Activated CD8-positive, alpha-beta memory T cell treated with anti-CD3 and anti-CD28 coated beads, Interleukin-2, amount 50 U/mL, for 1 hour (primary cell): Measurements from ENCODE around the gene ACSBG1.

Experiments
- DNase-seq: peaks from one replicate; pipeline ENCODE4 v3.0.0-alpha.2; 2020; ENCODE audit errors: extremely low read depth

The ACSBG1 gene

GRCh38 chr15:78234515-78235040, at the start of gene ACSBG1:
ACSBG1 (minus strand) TSS chr15:78234565; CDS start chr15:78234501, 64 bp downstream.
- no peak for DNase-seq

- DNase-seq, result no peak
Measured at GRCh38 chr15:78282324-78282723, 48.0 kb upstream of the ACSBG1 start.

DNA sequence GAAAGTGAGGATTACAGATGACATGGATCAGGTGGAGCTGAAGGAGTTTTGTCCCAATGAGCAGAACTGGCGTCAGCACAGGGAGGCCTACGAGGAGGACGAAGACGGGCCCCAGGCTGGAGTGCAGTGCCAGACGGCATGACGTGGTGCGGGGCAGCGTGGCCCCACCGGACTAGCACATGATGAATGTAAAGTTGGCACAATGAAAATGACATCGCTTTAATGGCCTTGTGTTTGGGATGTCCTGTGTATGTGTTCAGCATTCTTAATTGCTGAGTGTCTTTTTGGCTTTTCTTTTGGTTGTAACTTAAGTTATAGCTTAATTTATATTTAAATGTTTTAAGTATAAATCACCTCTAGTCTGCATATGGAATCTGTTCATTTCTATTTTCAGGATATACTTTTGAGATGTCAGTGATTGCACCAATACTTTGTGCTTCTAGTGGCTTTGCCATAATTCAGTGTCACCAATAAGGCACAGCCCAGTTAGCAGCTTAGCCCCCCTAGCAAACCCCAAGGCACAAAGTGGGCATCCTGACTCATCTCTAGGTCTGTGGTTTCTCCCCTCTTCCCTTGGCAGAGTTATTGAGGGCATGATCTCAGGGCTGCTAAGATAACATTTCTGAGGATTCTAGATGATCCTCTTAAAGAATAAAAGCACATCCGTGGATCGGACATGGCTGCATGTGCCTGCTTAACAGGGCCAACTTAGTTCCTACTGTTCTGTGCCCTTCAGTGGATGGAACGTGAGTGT, 46.1 kb upstream of the ACSBG1 start:
- no peak for DNase-seq

DNA sequence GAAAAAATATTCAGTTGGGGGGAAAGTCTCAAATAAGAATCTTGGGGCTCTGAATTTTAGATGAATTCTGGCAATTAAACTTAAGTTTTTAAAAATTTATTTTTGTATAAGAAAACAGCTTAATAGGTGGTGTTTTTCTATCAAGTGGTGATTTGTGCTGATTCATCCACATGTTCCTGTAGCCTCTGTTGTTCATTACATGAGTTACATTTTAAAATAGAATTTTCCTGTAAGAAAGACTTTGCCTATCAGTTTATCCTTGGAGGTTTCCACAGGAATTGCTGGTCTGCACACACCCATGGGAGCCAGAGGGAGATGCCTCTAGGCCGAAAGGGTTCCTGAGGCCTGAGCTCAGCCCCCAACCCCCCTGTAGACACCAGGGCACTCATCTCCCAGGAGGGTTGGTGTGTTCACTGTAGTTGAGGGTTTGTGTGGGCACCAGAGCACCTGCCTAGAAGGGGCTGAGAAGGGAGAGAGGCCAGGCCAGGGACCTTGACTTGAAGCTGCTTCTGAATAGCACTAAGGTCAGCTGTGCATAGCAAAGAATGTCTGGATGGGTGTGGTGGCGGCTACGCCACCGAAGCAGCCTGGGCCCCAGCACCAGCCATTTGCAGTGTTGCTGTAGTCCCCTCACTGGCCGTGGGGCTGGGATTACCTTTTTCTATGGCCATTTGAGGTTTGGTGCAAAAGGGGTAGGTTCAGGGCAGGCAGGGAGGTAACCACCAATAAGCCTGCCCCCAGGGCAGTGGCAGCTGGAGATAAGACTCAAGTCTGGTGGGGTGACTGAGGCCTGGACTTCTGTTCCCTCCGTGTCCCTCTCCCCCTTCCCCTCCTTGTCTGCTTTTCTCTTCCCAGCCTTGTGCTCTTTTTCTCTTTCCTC, 41.9 kb upstream of the ACSBG1 start:
- DNase-seq, result no peak

DNA sequence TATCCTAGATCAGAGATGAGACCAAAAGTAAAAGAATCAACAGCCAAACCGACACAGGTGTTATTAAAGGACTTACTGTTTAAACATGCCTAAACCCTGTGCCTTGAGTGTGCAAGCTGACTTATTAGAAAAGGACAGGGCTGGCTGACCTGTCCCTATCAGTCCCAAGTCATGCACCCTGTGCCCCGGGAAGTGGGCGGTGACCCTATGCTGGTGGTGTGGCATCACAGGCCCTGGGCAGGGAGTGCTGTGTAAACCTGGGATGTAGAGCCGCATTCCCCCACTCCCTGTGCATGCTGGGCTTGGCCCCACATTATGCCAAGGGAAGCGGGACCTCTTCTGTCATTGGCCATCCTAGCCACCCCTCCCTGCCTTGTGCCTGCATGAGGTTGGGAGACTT, 40.6 kb upstream of the ACSBG1 start:
- DNase-seq, result no peak

- no peak for DNase-seq
Measured at GRCh38 chr15:78272776-78273175, 38.4 kb upstream of the ACSBG1 start.

GRCh38 chr15:78272316-78272715, 38.0 kb upstream of the ACSBG1 start:
- no peak for DNase-seq

GRCh38 chr15:78266806-78267205, 32.4 kb upstream of the ACSBG1 start:
- no peak for DNase-seq

DNA sequence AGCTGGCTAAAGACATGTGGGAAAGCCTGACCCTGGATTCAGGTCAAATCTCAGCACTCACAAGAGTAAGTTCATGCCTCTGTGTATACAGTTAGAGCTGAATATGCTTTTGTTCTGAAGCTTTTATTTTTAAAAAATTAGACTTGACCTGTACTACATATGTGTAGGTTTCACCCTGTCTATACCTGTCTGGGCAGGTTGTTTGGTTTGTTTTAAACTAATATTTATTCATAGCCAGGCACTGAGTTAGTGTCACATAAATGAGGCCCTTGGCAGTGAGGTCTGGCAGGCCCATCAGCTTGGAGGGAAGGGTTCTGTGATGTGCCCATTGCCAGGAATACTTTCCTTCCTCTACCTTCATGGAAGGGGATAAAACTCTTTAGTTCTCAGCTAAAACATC, 31.9 kb upstream of the ACSBG1 start:
- DNase-seq, result no peak

DNA sequence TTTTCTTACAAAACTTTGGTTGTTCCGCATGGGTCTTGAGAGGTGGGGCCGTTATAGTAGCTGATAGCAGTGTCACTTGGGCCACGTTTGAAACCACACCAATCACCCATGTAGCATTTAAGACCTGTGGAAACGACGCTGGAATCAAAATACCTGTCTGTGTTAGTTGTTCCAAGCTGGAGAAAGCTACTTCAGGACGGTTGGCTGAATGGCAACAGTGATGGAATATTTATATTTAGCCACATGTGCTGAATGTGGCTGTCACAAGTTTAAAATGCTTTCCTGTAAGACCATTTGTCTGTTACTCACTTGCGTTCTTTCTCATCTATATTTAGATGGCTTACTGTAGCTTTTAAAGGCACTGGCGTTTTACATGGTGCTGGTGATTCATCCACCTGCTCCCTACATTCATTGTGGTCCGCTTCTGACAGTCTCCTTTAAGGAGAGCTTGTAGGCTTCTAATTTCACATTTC, 31.4 kb upstream of the ACSBG1 start:
- no peak for DNase-seq

- no peak for DNase-seq
Measured at GRCh38 chr15:78265137-78265460, 30.7 kb upstream of the ACSBG1 start.

GRCh38 chr15:78264304-78265136, 30.2 kb upstream of the ACSBG1 start, which contains the start of gene DNAJA4:
DNAJA4 (plus strand) TSS chr15:78264562; CDS start chr15:78264764, 202 bp downstream.
- DNase-seq, result peak; percentile 29

GRCh38 chr15:78263907-78264303, 29.5 kb upstream of the ACSBG1 start:
- no peak for DNase-seq

DNA sequence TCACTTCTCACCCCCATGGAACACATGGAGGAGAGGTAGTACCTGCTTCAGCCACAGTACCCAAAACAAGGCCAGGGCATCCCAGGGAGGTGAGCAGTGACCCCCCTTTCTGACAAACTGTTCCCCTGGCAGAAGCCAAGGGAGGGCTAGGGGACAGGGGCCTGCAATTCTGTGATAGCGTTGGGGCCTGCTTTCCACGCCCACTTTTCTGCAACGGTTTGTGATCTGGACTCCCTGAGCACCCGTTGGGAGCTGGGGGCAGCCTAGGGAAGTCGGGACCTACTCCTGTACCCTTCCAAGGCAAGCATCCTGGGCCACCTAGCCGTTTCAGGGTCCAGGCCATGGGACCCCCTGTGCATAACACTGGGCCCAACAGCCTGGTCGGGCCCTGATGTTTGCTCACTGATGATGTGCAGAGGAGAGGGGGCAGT, 29.0 kb upstream of the ACSBG1 start:
- DNase-seq, result no peak

- no peak for DNase-seq
Measured at GRCh38 chr15:78261062-78261461, 26.7 kb upstream of the ACSBG1 start.

DNA sequence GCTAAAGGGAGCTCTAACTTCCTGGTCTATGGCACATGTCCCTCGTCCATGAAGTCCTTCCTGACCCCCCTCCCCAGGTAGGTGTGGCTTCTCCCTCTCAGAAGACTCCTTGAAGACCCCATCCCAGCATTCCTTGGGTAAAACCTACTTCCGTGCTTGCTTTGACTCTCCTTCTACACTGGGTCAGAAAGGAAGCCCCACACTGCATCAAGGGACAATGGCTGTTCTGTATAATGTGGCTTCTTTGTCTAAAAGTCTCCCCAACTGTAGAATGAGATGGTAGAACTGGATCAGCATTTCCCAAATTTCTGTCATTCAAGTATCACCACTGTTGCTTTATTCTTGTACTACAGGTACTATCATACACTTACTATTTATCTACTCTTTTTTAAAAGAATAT, 26.1 kb upstream of the ACSBG1 start:
- no peak for DNase-seq

DNA sequence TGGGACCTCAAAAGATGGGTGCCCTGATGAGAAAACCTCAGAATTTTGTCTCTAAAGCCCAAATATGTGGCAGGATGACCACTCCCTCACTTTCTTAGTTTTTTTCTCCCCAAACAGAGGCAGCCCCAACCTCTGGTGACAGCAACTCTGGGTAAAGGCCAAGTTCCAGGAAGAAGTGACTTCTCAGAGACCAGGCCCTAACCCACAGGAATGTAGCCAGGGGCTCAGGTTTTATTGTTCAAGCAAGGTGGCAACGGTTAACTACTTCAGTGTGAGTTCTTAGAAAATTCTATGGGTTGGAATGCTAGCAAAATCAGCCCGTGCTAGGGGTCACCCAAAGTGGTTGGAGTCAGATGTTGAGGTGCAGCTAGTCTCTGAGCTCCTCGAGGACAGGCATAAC, 24.9 kb upstream of the ACSBG1 start:
- DNase-seq, result no peak

GRCh38 chr15:78257681-78258080, 23.3 kb upstream of the ACSBG1 start:
- DNase-seq, result no peak

GRCh38 chr15:78256044-78256437, 21.7 kb upstream of the ACSBG1 start:
- no peak for DNase-seq

DNA sequence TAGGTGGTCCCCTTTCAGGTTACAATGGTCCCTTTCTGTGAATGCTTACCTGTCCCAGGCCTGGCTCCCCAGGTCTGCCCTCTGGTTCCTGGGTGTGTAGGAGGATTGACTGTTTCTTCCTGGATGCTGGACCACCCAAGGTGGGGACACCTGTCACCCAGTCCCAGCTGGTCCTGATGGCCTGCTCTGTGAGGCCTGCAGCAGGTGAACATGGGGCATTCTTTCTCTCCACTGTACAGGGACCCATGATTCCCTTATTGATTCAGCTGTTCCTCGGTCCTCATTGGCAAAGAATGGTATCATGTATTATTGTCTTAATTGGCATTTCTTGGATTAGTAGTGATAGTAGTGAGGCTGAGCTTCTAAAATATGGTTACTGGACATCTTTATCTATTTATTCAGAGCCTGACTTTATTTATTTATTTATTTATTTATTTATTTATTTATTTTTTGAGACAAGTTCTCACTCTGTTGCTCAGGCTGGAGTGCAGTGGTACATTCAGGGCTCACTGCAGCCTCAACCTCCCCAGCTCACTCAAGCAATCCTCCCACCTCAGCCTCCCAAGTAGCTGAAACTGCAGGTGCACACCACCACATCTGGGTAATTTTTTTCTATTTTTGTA, 21.2 kb upstream of the ACSBG1 start:
- no peak for DNase-seq

DNA sequence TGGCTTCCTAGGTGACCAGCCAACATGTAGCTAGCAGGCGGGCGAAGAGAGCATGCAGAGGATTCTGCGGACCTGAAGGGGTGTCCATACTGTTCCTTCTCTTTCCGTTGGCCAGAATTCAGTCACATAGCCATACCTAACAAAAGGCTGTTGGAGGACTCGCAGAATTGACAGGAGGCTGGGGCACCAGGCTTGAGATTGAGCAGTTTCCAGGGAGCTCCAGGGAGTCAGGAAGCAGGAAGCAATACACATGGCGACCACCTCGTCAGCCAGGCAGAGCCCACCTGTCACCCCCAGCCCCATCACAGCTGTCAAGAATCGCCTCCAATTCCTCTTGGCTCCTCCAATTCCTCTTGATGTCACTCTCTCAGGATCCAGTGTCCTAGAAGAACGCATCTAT, 16.8 kb upstream of the ACSBG1 start:
- DNase-seq, result no peak
